ENCODE measurements around the gene CEP112.

GRCh38 chr17:66000216-66000615 is 191.7 kb downstream of the CEP112 start:
- TF ChIP-seq CTCF (IDR thresholded peaks at IDR 0.05; ENCODE audit: poor library complexity, severe bottlenecking) (no peak), EZH2 (IDR thresholded peaks at IDR 0.05; ENCODE audit: borderline replicate concordance, insufficient read depth, low read length, poor library complexity, severe bottlenecking) (no peak), REST (IDR thresholded peaks at IDR 0.05; ENCODE audit: borderline replicate concordance) (no peak), POLR2AphosphoS5 (IDR thresholded peaks at IDR 0.05) (no peak), SMC3 (conservative IDR thresholded peaks at IDR 0.05; ENCODE audit: poor library complexity) (no peak), TAF1 (IDR thresholded peaks at IDR 0.05; ENCODE audit: low read depth) (no peak), EP300 (conservative IDR thresholded peaks at IDR 0.05; ENCODE audit: poor library complexity, severe bottlenecking) (no peak), RAD21 (conservative IDR thresholded peaks at IDR 0.05) (no peak)

Measured in neural cell (in vitro differentiated cells).